ENCODE measurements around the gene LGALS7.
A peak's percentile ranks its signal among the peaks of the same experiment; 100 is the strongest.
"Not testable (repeated sequence)": the region's sequence is repeated elsewhere in the genome, so short reads cannot be mapped to it uniquely, and the experiment has no call there.

The LGALS7 gene

DNA sequence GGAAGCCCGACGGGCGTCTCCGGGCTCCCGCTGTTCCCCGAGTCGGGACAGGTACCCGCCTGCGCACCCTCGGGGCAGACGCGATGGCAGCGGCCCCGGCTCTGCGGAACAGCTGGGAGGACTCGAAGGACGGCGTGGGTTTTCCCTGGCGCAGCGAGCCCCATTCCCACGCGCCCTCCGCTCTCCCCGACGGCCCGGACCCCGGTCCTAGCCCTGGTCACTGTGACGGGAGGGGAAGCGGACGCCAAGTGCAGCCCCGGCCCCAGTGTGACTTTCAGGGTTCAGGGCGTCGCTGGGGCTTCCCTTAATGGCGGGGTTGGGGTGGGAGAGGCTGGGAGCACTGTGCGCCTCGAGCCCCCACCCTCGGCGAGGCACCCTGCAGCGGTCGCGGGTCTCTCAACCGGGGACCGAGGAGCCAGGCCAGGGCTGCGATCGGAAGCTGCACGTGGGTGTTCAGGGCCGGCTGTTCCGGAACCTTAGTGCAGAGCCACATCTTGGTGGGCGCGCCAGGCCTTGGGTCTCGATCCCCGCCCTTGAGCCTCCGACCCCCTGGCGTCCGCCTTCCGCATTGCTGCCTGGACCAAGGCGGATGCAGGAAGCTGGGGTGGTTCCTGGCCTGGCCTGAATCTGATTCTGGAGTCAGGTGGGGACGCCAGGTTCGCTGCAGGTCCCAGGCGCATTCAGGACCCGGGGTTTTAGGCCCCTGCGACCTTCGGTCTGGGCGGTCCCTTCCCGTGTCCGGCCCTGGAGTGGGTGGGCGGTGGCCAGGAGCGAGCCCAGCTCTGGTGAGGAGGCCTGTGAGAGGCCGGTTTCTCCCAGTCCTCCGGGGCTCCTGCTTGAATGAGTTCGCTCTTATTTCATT lies 19.2 kb upstream of the LGALS7 start:
- no peak overlapping the region for H2BK120ac ChIP-seq (ENCODE audit: low read depth, low read length)
- H2AFZ ChIP-seq (ENCODE audit: low read length) = no peak overlapping the region
- H3K14ac ChIP-seq (ENCODE audit: low read length) = no peak overlapping the region
- H3K18ac ChIP-seq (ENCODE audit: low read length) = no peak overlapping the region
- peaks cover 0 to 1% (median 0%) of the 10 kb centered on the region in 3 experiments for H3K27me3 ChIP-seq (ENCODE audit: control insufficient read depth in 3 of 3, insufficient read depth in 3 of 3, low read depth in 1 of 3, low read length in 3 of 3)
- no peak overlapping the region for H3K4ac ChIP-seq (ENCODE audit: low read length)
- H2AK5ac ChIP-seq (ENCODE audit: low read depth, low read length) = no peak overlapping the region
- no peak overlapping the region for H2BK5ac ChIP-seq (ENCODE audit: low read length)
- no peaks in the 10 kb centered on the region for H3K79me1 ChIP-seq (ENCODE audit: low read depth, low read length)
- no peaks in the 10 kb centered on the region for H3K4me1 ChIP-seq (ENCODE audit: control insufficient read depth in 2 of 2, insufficient read depth in 1 of 2, low read depth in 1 of 2, low read length in 2 of 2)
- no peak overlapping the region for H4K91ac ChIP-seq (ENCODE audit: low read depth, low read length, poor library complexity)
- H2BK15ac ChIP-seq (ENCODE audit: low read length) = no peak overlapping the region
- no peak overlapping the region for H3K23ac ChIP-seq (ENCODE audit: low read depth, low read length, poor library complexity)
- H3K27ac ChIP-seq (replicated peaks; ENCODE audit: low read length) = no peak overlapping the region
- H3K4me3 ChIP-seq (ENCODE audit: low read length in 2 of 2) = peak overlapping the region in 1 of 2 donors; percentile 63
- no CpG with 5 or more reads among the region's 71 CpGs for WGBS, 2 donors (ENCODE audit: extremely low coverage in 2 of 2, insufficient read length in 2 of 2, insufficient replicate concordance in 1 of 2)
- H3K36me3 ChIP-seq (replicated peaks in 1 of 2; ENCODE audit: control insufficient read depth in 2 of 2, insufficient read depth in 2 of 2, low read length in 2 of 2) = no peaks in the 10 kb centered on the region
- H4K8ac ChIP-seq (ENCODE audit: low read depth, low read length) = no peak overlapping the region
- H3K4me2 ChIP-seq (ENCODE audit: insufficient read depth, low read length, poor library complexity, severe bottlenecking) = no peak overlapping the region
- no peaks in the 10 kb centered on the region for H3K9me3 ChIP-seq (replicated peaks in 1 of 2; ENCODE audit: control insufficient read depth in 2 of 2, insufficient read depth in 1 of 2, low read depth in 1 of 2, low read length in 2 of 2)
- H2BK12ac ChIP-seq (ENCODE audit: low read length) = no peak overlapping the region
- no peak for DNase-seq (ENCODE audit: low spot score)
- H3K9ac ChIP-seq (ENCODE audit: low read depth, low read length, poor library complexity) = no peak overlapping the region

DNA sequence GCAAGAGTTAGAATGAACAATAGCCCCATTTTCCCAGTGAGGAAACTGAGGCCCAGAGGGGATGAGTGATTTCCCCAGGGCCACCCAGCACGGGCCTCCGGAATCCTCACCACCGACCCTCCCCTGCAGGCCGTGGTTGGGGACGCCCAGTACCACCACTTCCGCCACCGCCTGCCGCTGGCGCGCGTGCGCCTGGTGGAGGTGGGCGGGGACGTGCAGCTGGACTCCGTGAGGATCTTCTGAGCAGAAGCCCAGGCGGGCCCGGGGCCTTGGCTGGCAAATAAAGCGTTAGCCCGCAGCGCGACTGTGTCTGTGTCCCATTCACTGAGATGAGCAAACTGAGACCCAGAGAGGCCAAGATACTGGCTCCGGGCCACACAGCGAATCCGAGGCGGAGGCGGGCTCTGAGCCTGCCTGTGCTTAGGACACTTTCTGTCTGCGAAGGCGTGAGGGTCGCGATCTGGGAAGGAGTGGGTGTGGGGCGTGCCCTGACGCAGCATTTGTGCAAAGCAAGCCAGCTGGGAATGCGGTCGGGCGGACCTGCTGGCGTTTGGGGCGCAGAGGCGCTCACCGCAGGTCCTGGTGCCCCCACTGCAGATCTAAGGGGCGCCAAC lies 18.2 kb upstream of the LGALS7 start:
- H3K4me1 ChIP-seq (ENCODE audit: control insufficient read depth in 2 of 2, insufficient read depth in 1 of 2, low read depth in 1 of 2, low read length in 2 of 2); H3K27ac ChIP-seq (replicated peaks; ENCODE audit: low read length); H2AK5ac ChIP-seq (ENCODE audit: low read depth, low read length); H2BK12ac ChIP-seq (ENCODE audit: low read length); H3K27me3 ChIP-seq (ENCODE audit: control insufficient read depth in 3 of 3, insufficient read depth in 3 of 3, low read depth in 1 of 3, low read length in 3 of 3); H4K8ac ChIP-seq (ENCODE audit: low read depth, low read length); H3K79me1 ChIP-seq (ENCODE audit: low read depth, low read length); H3K9me3 ChIP-seq (replicated peaks in 1 of 2; ENCODE audit: control insufficient read depth in 2 of 2, insufficient read depth in 1 of 2, low read depth in 1 of 2, low read length in 2 of 2); H2AFZ ChIP-seq (ENCODE audit: low read length); H3K4me3 ChIP-seq (ENCODE audit: low read length in 2 of 2); H4K91ac ChIP-seq (ENCODE audit: low read depth, low read length, poor library complexity); DNase-seq (ENCODE audit: low spot score); H3K23ac ChIP-seq (ENCODE audit: low read depth, low read length, poor library complexity); H2BK5ac ChIP-seq (ENCODE audit: low read length); H3K4ac ChIP-seq (ENCODE audit: low read length); H3K9ac ChIP-seq (ENCODE audit: low read depth, low read length, poor library complexity); H3K14ac ChIP-seq (ENCODE audit: low read length); H3K36me3 ChIP-seq (replicated peaks in 1 of 2; ENCODE audit: control insufficient read depth in 2 of 2, insufficient read depth in 2 of 2, low read length in 2 of 2); H3K4me2 ChIP-seq (ENCODE audit: insufficient read depth, low read length, poor library complexity, severe bottlenecking); H3K18ac ChIP-seq (ENCODE audit: low read length); H2BK15ac ChIP-seq (ENCODE audit: low read length); H2BK120ac ChIP-seq (ENCODE audit: low read depth, low read length): not testable (repeated sequence)
- no CpG with 5 or more reads among the region's 40 CpGs for WGBS, 2 donors (ENCODE audit: extremely low coverage in 2 of 2, insufficient read length in 2 of 2, insufficient replicate concordance in 1 of 2)

- not testable (repeated sequence) for H3K4me1 ChIP-seq (ENCODE audit: control insufficient read depth in 2 of 2, insufficient read depth in 1 of 2, low read depth in 1 of 2, low read length in 2 of 2); H3K27me3 ChIP-seq (ENCODE audit: control insufficient read depth in 3 of 3, insufficient read depth in 3 of 3, low read depth in 1 of 3, low read length in 3 of 3); H3K4me3 ChIP-seq (ENCODE audit: low read length in 2 of 2); H3K18ac ChIP-seq (ENCODE audit: low read length); H3K4me2 ChIP-seq (ENCODE audit: insufficient read depth, low read length, poor library complexity, severe bottlenecking); H3K27ac ChIP-seq (replicated peaks; ENCODE audit: low read length); H3K36me3 ChIP-seq (replicated peaks in 1 of 2; ENCODE audit: control insufficient read depth in 2 of 2, insufficient read depth in 2 of 2, low read length in 2 of 2); H2AFZ ChIP-seq (ENCODE audit: low read length); H2BK120ac ChIP-seq (ENCODE audit: low read depth, low read length); H2BK15ac ChIP-seq (ENCODE audit: low read length); H3K9me3 ChIP-seq (replicated peaks in 1 of 2; ENCODE audit: control insufficient read depth in 2 of 2, insufficient read depth in 1 of 2, low read depth in 1 of 2, low read length in 2 of 2); H4K91ac ChIP-seq (ENCODE audit: low read depth, low read length, poor library complexity); H2AK5ac ChIP-seq (ENCODE audit: low read depth, low read length); H3K79me1 ChIP-seq (ENCODE audit: low read depth, low read length); H2BK12ac ChIP-seq (ENCODE audit: low read length); H2BK5ac ChIP-seq (ENCODE audit: low read length); H3K23ac ChIP-seq (ENCODE audit: low read depth, low read length, poor library complexity); H3K14ac ChIP-seq (ENCODE audit: low read length); DNase-seq (ENCODE audit: low spot score); H3K4ac ChIP-seq (ENCODE audit: low read length); H4K8ac ChIP-seq (ENCODE audit: low read depth, low read length); H3K9ac ChIP-seq (ENCODE audit: low read depth, low read length, poor library complexity)
- WGBS, 2 donors (ENCODE audit: extremely low coverage in 2 of 2, insufficient read length in 2 of 2, insufficient replicate concordance in 1 of 2) = no CpG with 5 or more reads among the region's 49 CpGs
Measured at GRCh38 chr19:38790507-38791403, 17.4 kb upstream of the LGALS7 start.
